A673 (cell line): ENCODE results near the gene AMDHD2.

Experiments
- CTCF ChIP-seq: fragments of 300-800, 200-600 bp; sonication (generic); conservative IDR thresholded peaks from 2 replicates; pipeline ENCODE4 v1.5.1; 2017; ENCODE audit warnings: low read depth, mild to moderate bottlenecking, antibody characterized with exemption, low read length, moderate library complexity, mixed read lengths
- EZH2 ChIP-seq: fragments of 200-600 bp; sonication (generic); IDR thresholded peaks from 2 replicates; pipeline ENCODE4 v1.6.1; 2017; ENCODE audit warnings: borderline replicate concordance, low read depth, mild to moderate bottlenecking, mixed read lengths, antibody characterized with exemption, low read length; ENCODE audit not compliant: poor library complexity, severe bottlenecking

GRCh38 chr16:2527071-2527783 is 7.1 kb downstream of the AMDHD2 start:
- no peak for TF ChIP-seq EZH2
- TF ChIP-seq CTCF, result no peak
